A549 (cell line): ENCODE data around the gene CERKL.

Source experiments
- CBX8 ChIP-seq: fragments of 200-600 bp; sonication (generic); IDR thresholded peaks from 2 replicates; pipeline ENCODE4 v1.6.1; 2016
- FOSL2 ChIP-seq, 2 experiments: fragments of 450-650 bp in 1 of 2; fragments of >200 bp in 1 of 2; sonication (Bioruptor Twin) in 1 of 2; formaldehyde crosslinking; IDR thresholded peaks; 2 replicates each; pipeline versions ENCODE4 v1.5.0 to v1.6.1; 2016 to 2020; ENCODE audit warnings: mild to moderate bottlenecking in 1 of 2, moderate library complexity in 1 of 2
- GATA3 ChIP-seq: IDR thresholded peaks from 2 replicates; pipeline ENCODE4 v1.6.1; 2012; ENCODE audit warnings: borderline replicate concordance
- KDM5A ChIP-seq: fragments of 200-600 bp; sonication (generic); IDR thresholded peaks from 2 replicates; pipeline ENCODE4 v1.6.1; 2016; ENCODE audit warnings: antibody characterized with exemption, mild to moderate bottlenecking
- MYC ChIP-seq: IDR thresholded peaks from 2 replicates; pipeline ENCODE4 v1.6.1; 2012; ENCODE audit warnings: mild to moderate bottlenecking, inconsistent platforms, low read length, improper control_type of control experiment, borderline replicate concordance
- NR3C1 ChIP-seq: fragments of >200 bp; sonication (Bioruptor Twin); formaldehyde crosslinking; IDR thresholded peaks from 3 replicates; pipeline ENCODE4 v1.6.1; 2017
- POLR2A ChIP-seq: IDR thresholded peaks from 2 replicates; pipeline ENCODE4 v1.6.1; 2012; ENCODE audit warnings: mild to moderate bottlenecking, low read length
- RARB ChIP-seq: fragments of 250-450 bp; sonication (Bioruptor Pico); IDR thresholded peaks from 2 replicates; pipeline ENCODE4 v1.8.0; 2021; ENCODE audit warnings: mild to moderate bottlenecking, moderate library complexity
- ZFP36 ChIP-seq: fragments of 450-650 bp; IDR thresholded peaks from 2 replicates; pipeline ENCODE4 v1.6.1; 2014; ENCODE audit warnings: borderline replicate concordance; ENCODE audit not compliant: partially characterized antibody
- TF ChIP-seq, protein P1 (sequence below): fragments of 200-600 bp; sonication (generic); IDR thresholded peaks from 2 replicates; pipeline ENCODE4 v1.6.1; 2016; ENCODE audit warnings: antibody characterized with exemption, mild to moderate bottlenecking, moderate library complexity
- TF ChIP-seq, protein P2 (sequence below): fragments of >200 bp; sonication (Bioruptor Twin); formaldehyde crosslinking; IDR thresholded peaks from 3 replicates; pipeline ENCODE4 v1.5.1; 2016
- TF ChIP-seq, protein P3 (sequence below): fragments of 450-650 bp; IDR thresholded peaks from 2 replicates; pipeline ENCODE4 v1.6.1; 2014; ENCODE audit warnings: antibody characterized with exemption

DNA sequence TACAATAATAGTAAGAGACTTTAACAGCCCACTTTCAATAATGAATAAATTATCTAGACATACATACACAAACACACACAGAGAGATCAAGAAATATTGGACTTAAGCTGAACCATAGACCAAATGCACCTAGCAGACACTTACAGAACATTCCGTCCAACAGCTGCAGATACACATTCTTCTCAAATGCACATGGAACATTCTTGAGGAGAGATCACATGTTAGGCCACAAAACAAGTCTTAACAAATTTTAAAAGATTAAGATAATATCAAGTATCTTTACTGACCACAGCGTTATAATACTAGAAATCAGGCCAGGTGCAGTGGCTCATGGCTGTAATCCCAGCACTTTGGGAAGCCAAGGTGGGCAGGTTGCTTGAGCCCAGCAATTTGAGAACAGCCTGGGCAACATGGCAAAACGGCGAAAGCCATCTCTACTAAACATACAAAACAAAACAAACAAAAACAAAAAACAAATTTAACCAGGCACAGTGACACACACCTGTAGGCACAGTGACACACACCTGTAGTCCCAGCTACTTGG, 7.4 kb downstream of the CERKL start:
- TF ChIP-seq, protein P1, sequence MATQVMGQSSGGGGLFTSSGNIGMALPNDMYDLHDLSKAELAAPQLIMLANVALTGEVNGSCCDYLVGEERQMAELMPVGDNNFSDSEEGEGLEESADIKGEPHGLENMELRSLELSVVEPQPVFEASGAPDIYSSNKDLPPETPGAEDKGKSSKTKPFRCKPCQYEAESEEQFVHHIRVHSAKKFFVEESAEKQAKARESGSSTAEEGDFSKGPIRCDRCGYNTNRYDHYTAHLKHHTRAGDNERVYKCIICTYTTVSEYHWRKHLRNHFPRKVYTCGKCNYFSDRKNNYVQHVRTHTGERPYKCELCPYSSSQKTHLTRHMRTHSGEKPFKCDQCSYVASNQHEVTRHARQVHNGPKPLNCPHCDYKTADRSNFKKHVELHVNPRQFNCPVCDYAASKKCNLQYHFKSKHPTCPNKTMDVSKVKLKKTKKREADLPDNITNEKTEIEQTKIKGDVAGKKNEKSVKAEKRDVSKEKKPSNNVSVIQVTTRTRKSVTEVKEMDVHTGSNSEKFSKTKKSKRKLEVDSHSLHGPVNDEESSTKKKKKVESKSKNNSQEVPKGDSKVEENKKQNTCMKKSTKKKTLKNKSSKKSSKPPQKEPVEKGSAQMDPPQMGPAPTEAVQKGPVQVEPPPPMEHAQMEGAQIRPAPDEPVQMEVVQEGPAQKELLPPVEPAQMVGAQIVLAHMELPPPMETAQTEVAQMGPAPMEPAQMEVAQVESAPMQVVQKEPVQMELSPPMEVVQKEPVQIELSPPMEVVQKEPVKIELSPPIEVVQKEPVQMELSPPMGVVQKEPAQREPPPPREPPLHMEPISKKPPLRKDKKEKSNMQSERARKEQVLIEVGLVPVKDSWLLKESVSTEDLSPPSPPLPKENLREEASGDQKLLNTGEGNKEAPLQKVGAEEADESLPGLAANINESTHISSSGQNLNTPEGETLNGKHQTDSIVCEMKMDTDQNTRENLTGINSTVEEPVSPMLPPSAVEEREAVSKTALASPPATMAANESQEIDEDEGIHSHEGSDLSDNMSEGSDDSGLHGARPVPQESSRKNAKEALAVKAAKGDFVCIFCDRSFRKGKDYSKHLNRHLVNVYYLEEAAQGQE = no peak
- TF ChIP-seq, protein P2, sequence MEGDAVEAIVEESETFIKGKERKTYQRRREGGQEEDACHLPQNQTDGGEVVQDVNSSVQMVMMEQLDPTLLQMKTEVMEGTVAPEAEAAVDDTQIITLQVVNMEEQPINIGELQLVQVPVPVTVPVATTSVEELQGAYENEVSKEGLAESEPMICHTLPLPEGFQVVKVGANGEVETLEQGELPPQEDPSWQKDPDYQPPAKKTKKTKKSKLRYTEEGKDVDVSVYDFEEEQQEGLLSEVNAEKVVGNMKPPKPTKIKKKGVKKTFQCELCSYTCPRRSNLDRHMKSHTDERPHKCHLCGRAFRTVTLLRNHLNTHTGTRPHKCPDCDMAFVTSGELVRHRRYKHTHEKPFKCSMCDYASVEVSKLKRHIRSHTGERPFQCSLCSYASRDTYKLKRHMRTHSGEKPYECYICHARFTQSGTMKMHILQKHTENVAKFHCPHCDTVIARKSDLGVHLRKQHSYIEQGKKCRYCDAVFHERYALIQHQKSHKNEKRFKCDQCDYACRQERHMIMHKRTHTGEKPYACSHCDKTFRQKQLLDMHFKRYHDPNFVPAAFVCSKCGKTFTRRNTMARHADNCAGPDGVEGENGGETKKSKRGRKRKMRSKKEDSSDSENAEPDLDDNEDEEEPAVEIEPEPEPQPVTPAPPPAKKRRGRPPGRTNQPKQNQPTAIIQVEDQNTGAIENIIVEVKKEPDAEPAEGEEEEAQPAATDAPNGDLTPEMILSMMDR = no peak
- TF ChIP-seq GATA3 (no peak), POLR2A (no peak), RARB (CRISPR knock-in tag) (no peak), FOSL2 (IDR thresholded peaks at IDR 0.05) (no peak), FOSL2 (CRISPR knock-in tag; IDR thresholded peaks at IDR 0.05) (no peak), KDM5A (no peak), CBX8 (no peak), MYC (no peak), ZFP36 (no peak), NR3C1 (no peak)
- TF ChIP-seq, protein P3, sequence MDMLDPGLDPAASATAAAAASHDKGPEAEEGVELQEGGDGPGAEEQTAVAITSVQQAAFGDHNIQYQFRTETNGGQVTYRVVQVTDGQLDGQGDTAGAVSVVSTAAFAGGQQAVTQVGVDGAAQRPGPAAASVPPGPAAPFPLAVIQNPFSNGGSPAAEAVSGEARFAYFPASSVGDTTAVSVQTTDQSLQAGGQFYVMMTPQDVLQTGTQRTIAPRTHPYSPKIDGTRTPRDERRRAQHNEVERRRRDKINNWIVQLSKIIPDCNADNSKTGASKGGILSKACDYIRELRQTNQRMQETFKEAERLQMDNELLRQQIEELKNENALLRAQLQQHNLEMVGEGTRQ = no peak
